Chondrocyte (in vitro differentiated cells): Measurements from ENCODE around the gene MUS81. TPM values are rescaled to one million over a fixed set of nuclear protein-coding genes. Genes with fewer than 3 reads are reported as not detected.
A peak's percentile ranks its signal among the peaks of the same experiment; 100 is the strongest.

Experiments
- DNase-seq: peaks from one replicate; pipeline ENCODE4 v3.0.0; 2021; ENCODE audit warnings: mixed read lengths, low spot score
- H3K27ac Mint-ChIP-seq: one replicate; pipeline ENCODE4 v1.8.0; 2021; ENCODE audit warnings: mild to moderate bottlenecking, moderate library complexity, mixed read lengths; ENCODE audit not compliant: unreplicated experiment
- H3K27me3 Mint-ChIP-seq: 2 replicates; pipeline ENCODE4 v1.8.0; 2021; ENCODE audit warnings: low read depth, mixed read lengths
- H3K36me3 Mint-ChIP-seq: 2 replicates; pipeline ENCODE4 v1.8.0; 2021; ENCODE audit warnings: low read depth, mixed read lengths
- H3K4me1 Mint-ChIP-seq: 2 replicates; pipeline ENCODE4 v1.8.0; 2021; ENCODE audit warnings: low read depth, mild to moderate bottlenecking, mixed read lengths
- H3K4me3 Mint-ChIP-seq: one replicate; pipeline ENCODE4 v1.8.0; 2021; ENCODE audit warnings: mild to moderate bottlenecking, moderate library complexity, mixed read lengths; ENCODE audit not compliant: unreplicated experiment
- H3K9me3 Mint-ChIP-seq: 2 replicates; pipeline ENCODE4 v1.8.0; 2021; ENCODE audit warnings: low read depth, mixed read lengths
- CTCF ChIP-seq: fragments of 200-600 bp; sonication (generic); IDR thresholded peaks from 2 replicates; pipeline ENCODE4 v1.5.0; 2021; ENCODE audit warnings: antibody characterized with exemption, mild to moderate bottlenecking, moderate library complexity
- long read RNA-seq: library from polyadenylated mRNA; stranded (forward); transcript quantifications from one replicate; pipeline ENCODE4 v2.0.0, GENCODE V29; 2021
- total RNA-seq: library from RNA; stranded (reverse); gene quantifications from 3 replicates; pipeline ENCODE4 v1.2.1, GENCODE V29; 2021

Gene MUS81, protein sequence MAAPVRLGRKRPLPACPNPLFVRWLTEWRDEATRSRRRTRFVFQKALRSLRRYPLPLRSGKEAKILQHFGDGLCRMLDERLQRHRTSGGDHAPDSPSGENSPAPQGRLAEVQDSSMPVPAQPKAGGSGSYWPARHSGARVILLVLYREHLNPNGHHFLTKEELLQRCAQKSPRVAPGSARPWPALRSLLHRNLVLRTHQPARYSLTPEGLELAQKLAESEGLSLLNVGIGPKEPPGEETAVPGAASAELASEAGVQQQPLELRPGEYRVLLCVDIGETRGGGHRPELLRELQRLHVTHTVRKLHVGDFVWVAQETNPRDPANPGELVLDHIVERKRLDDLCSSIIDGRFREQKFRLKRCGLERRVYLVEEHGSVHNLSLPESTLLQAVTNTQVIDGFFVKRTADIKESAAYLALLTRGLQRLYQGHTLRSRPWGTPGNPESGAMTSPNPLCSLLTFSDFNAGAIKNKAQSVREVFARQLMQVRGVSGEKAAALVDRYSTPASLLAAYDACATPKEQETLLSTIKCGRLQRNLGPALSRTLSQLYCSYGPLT
- total RNA-seq, result 55.7 to 68.4 TPM (median 66.3 TPM) in 3 replicates
- long read RNA-seq, transcript MUS81-201 (16 exons, 2,392 nt), result major isoform, 63 of 129 reads
- long read RNA-seq, partial matches to known transcripts, result 16 of 129 reads
- long read RNA-seq, other reads (novel, unspliced or antisense), result 47 of 129 reads

GRCh38 chr11:65860278-65861164 is at the start of gene MUS81:
Gene MUS81, plus strand, starts transcription at chr11:65860433. Its CDS starts 321 bp downstream, at chr11:65860754.
- H3K27me3 Mint-ChIP-seq, result no peaks in the 10 kb centered on the region
- H3K9me3 Mint-ChIP-seq, result no peaks in the 10 kb centered on the region
- peaks cover 61% of the 10 kb centered on the region for H3K4me1 Mint-ChIP-seq
- H3K27ac Mint-ChIP-seq, result peak within 1 kb of the TSS; percentile 96
- peaks cover 30% of the 10 kb centered on the region for H3K36me3 Mint-ChIP-seq
- peak; percentile 98 for DNase-seq
- peak; percentile 99 for TF ChIP-seq CTCF
- peak within 1 kb of the TSS; percentile 82 for H3K4me3 Mint-ChIP-seq

DNA sequence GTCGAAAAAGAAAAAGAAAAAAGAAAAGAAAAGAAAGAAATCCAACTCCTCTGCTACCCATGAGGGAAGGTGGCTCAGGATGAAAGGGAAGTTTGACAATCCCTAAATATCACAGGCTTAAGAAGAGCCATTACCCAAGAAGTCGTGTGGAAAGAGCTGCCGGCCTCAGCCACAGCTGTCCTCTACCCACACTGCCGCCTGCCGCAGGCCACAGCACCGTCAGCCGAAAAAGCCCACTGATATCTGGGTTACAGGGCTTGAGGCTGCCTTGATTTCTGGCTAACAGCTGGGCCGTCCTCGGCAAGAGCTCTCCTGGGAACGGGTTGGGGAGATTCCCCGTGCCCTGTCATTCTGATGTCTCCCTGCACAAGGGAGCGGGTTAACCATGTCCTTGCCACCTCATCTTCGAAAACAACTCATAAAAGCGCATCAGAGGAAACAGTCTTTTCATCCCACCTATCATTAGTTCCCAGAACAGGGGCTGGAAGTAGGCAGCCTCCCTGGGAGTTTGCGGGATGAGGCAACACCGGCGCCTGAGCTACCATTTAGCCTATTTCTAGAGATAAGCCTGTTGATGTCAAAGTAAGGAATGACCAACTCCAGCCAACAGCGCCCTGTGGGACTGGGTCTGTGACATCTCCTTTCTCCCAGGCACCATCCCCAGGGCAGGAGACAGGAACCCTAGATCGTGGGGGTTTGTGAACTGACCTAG is 48.3 kb upstream of the MUS81 start:
- H3K9me3 Mint-ChIP-seq, result no peaks in the 10 kb centered on the region
- no peak overlapping the region for H3K27ac Mint-ChIP-seq
- no peak for TF ChIP-seq CTCF
- peaks cover 6% of the 10 kb centered on the region for H3K4me1 Mint-ChIP-seq
- H3K27me3 Mint-ChIP-seq, result peaks cover 4% of the 10 kb centered on the region
- no peak overlapping the region for H3K4me3 Mint-ChIP-seq
- DNase-seq, result no peak
- peaks cover 4% of the 10 kb centered on the region for H3K36me3 Mint-ChIP-seq

DNA sequence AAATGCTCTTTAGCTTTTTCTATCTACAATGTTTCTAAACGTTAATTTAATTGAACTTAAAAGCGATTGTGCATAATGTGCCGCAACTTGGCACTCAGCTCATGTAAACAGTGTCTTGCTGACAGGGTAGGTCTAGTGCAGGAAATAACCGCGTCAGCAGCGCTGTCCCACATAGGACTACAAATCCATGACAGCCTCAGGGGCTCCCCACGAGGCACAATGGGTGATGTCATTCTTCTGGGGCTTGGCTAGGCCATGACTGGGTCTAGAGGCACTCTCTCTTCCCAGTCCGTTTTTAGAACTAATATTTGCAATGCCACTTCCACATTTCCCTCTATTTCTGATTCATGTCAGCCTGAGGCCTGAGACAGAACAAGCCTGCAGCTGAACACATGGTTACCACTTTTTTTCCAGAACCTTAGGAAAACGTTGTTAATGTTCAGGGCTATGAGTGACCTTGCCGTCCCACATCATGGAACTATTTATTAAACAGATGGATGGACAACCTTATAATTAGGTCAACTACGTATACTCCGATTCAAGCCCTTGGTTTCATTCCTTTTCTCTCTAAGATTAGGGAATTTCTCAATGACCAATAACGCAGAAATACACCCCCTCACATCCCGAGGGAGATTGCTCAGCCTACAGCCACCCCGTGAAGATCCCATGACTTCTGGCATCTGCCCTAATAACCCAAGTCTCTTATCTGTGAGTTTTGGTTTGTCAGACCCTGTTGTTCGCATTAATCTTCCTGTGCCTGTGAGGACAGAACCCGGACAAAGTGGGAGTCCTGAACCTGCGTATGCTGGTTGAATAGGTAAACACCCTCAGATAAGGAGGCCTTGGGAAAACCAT is 45.9 kb upstream of the MUS81 start:
- no peaks in the 10 kb centered on the region for H3K9me3 Mint-ChIP-seq
- no peak overlapping the region for H3K4me3 Mint-ChIP-seq
- peaks cover 4% of the 10 kb centered on the region for H3K36me3 Mint-ChIP-seq
- DNase-seq, result no peak
- peaks cover 4% of the 10 kb centered on the region for H3K27me3 Mint-ChIP-seq
- H3K4me1 Mint-ChIP-seq, result peaks cover 14% of the 10 kb centered on the region
- no peak overlapping the region for H3K27ac Mint-ChIP-seq
- TF ChIP-seq CTCF, result no peak

GRCh38 chr11:65814986-65815565 is 45.2 kb upstream of the MUS81 start:
- Mint-ChIP-seq H3K9me3 (no peaks in the 10 kb centered on the region), H3K36me3 (peaks cover 4% of the 10 kb centered on the region), H3K4me1 (peaks cover 14% of the 10 kb centered on the region), H3K4me3 (no peak overlapping the region), H3K27ac (no peak overlapping the region), H3K27me3 (peaks cover 4% of the 10 kb centered on the region)
- no peak for TF ChIP-seq CTCF
- no peak for DNase-seq
